ENCODE measurements around the gene HSD17B1. TPM values are rescaled to one million over a fixed set of nuclear protein-coding genes. Genes with fewer than 3 reads are reported as not detected.

Gene HSD17B1
- total and polyA plus RNA-seq, 2 of the 13 experiments (the other 11 are each of a cell fraction or from before 2014, with no cell fraction given) = 0.54 to 0.93 TPM

- TF ChIP-seq ATRX (CRISPR knock-in tag; IDR thresholded peaks at IDR 0.05; ENCODE audit: borderline replicate concordance) = no peak
- no peak for TF ChIP-seq CREB3 (CRISPR knock-in tag; IDR thresholded peaks at IDR 0.05)
- TF ChIP-seq ATF3 (CRISPR knock-in tag; IDR thresholded peaks at IDR 0.05) = no peak
- TF ChIP-seq ZNF251 (CRISPR knock-in tag; IDR thresholded peaks at IDR 0.05) = no peak
- TF ChIP-seq NAIF1 (CRISPR knock-in tag; IDR thresholded peaks at IDR 0.05; ENCODE audit: borderline replicate concordance) = peak; percentile 55; the same call in 1 of the 2 replicates
- no peak for TF ChIP-seq MTF1 (CRISPR knock-in tag; IDR thresholded peaks at IDR 0.05)
- TF ChIP-seq NR2C2 (CRISPR knock-in tag; IDR thresholded peaks at IDR 0.05; ENCODE audit: borderline replicate concordance) = no peak
- TF ChIP-seq ZSCAN29 (CRISPR knock-in tag; conservative IDR thresholded peaks at IDR 0.05) = no peak
- TF ChIP-seq BATF2 (CRISPR knock-in tag; IDR thresholded peaks at IDR 0.05) = no peak
- no peak for TF ChIP-seq USF2 (IDR thresholded peaks at IDR 0.05; ENCODE audit: low read depth, low read length)
- no peak for TF ChIP-seq USF2 (CRISPR knock-in tag; IDR thresholded peaks at IDR 0.05; ENCODE audit: borderline replicate concordance)
- TF ChIP-seq DZIP1 (CRISPR knock-in tag; IDR thresholded peaks at IDR 0.05) = no peak
- no peak for TF ChIP-seq KLF16 (CRISPR knock-in tag; IDR thresholded peaks at IDR 0.05)
- 0 out of 2 replicates have a peak, but pooled peaks have one; percentile 1 for TF ChIP-seq THAP7 (CRISPR knock-in tag; IDR thresholded peaks at IDR 0.05)
- no peak for TF ChIP-seq ZNF274 (CRISPR knock-in tag; IDR thresholded peaks at IDR 0.05)
- TF ChIP-seq ZNF235 (CRISPR knock-in tag; IDR thresholded peaks at IDR 0.05; ENCODE audit: borderline replicate concordance) = no peak
- TF ChIP-seq ZNF337 (CRISPR knock-in tag; IDR thresholded peaks at IDR 0.05; ENCODE audit: borderline replicate concordance, low read depth) = no peak
- no peak for TF ChIP-seq NFKB2 (CRISPR knock-in tag; IDR thresholded peaks at IDR 0.05; ENCODE audit: borderline replicate concordance)
- TF ChIP-seq AHR (CRISPR knock-in tag; IDR thresholded peaks at IDR 0.05) = 0 out of 2 replicates have a peak, but pooled peaks have one; percentile 22
- TF ChIP-seq HMGA1 (CRISPR knock-in tag; conservative IDR thresholded peaks at IDR 0.05) = no peak
- peak; percentile 59; the same call in 1 of the 2 replicates for TF ChIP-seq CAMTA2 (CRISPR knock-in tag; IDR thresholded peaks at IDR 0.05; ENCODE audit: borderline replicate concordance)
- TF ChIP-seq ZBTB1 (CRISPR knock-in tag; IDR thresholded peaks at IDR 0.05; ENCODE audit: borderline replicate concordance) = no peak
- no peak for TF ChIP-seq ZFAT (CRISPR knock-in tag; conservative IDR thresholded peaks at IDR 0.05)
These were observed 15.4 kb upstream of the HSD17B1 start (continued) for GRCh38 chr17:42537156-42537805.
